Gastroesophageal sphincter (tissue), 3 donors: ENCODE results near the gene IER3.

Experiments used
- CTCF ChIP-seq, 4 experiments: fragments of 200-600 bp in 2 of 4; fragments of 450-650 bp in 2 of 4; sonication (generic) in 1 of 4; IDR thresholded peaks; one replicate each; pipeline ENCODE4 v1.5.1; 2017 to 2019; ENCODE audit warnings: antibody characterized with exemption in 4 of 4, mild to moderate bottlenecking in 2 of 4, moderate library complexity in 2 of 4
- EP300 ChIP-seq: sonication (generic); formaldehyde crosslinking; IDR thresholded peaks from one replicate; pipeline ENCODE4 v1.6.1; 2017; ENCODE audit warnings: antibody characterized with exemption, mild to moderate bottlenecking
- POLR2A ChIP-seq, 2 donors: fragments of 450-650 bp; IDR thresholded peaks; one replicate each; pipeline ENCODE4 v1.6.1; 2017; ENCODE audit warnings: antibody characterized with exemption in 2 of 2, mild to moderate bottlenecking in 2 of 2, moderate library complexity in 1 of 2
- POLR2AphosphoS5 ChIP-seq: sonication (generic); formaldehyde crosslinking; IDR thresholded peaks from one replicate; pipeline ENCODE4 v1.6.1; 2017; ENCODE audit warnings: antibody characterized with exemption

GRCh38 chr6:30781395-30781742 is 37.0 kb upstream of the IER3 start:
- TF ChIP-seq CTCF (IDR thresholded peaks at IDR 0.05) (no peak), POLR2A (IDR thresholded peaks at IDR 0.05) (no peak), POLR2AphosphoS5 (no peak), EP300 (no peak)
